ENCODE data around the gene ELMO3.

ELMO3 gene

GRCh38 chr16:67244387-67245185 is 45.7 kb downstream of the ELMO3 start:
- peak; percentile 73 to 78 for DNase-seq

- DNase-seq, result no peak
Observed at GRCh38 chr16:67245186-67245585, 46.3 kb downstream of the ELMO3 start.

GRCh38 chr16:67245674-67246080 is 46.7 kb downstream of the ELMO3 start:
- no peak for DNase-seq

- no peak for DNase-seq
Observed at GRCh38 chr16:67246081-67246755, 47.3 kb downstream of the ELMO3 start.

GRCh38 chr16:67246756-67247191 is 47.8 kb downstream of the ELMO3 start:
- DNase-seq, result peak; percentile 32 to 44

- peak; percentile 93 for DNase-seq
Observed at GRCh38 chr16:67247192-67248072, 48.5 kb downstream of the ELMO3 start, which contains the start of gene FHOD1. TSS of gene FHOD1 (minus strand) at chr16:67247481. CDS start at chr16:67247410, 71 bp downstream.

- DNase-seq, result no peak
Observed at GRCh38 chr16:67248073-67248400, 49.1 kb downstream of the ELMO3 start.

GRCh38 chr16:67248401-67249177 is 49.7 kb downstream of the ELMO3 start, which contains the start of gene SLC9A5:
TSS of gene SLC9A5 (plus strand) at chr16:67248979. CDS start at chr16:67249015, 36 bp downstream.
- DNase-seq, result no peak

GRCh38 chr16:67249178-67250044 is 50.5 kb downstream of the ELMO3 start:
- no peak for DNase-seq

GRCh38 chr16:67250045-67250327 is 51.1 kb downstream of the ELMO3 start:
- DNase-seq, result no peak

- DNase-seq, result no peak
Observed at GRCh38 chr16:67252609-67253497, 53.9 kb downstream of the ELMO3 start.
